VCaP (cell line): ENCODE data around the gene PPP5C.

Experiments
- H3K27ac ChIP-seq: fragments of 450-650 bp; 2 replicates; pipeline ENCODE4 v1.5.1; 2017
- TF ChIP-seq, protein P1 (sequence below): fragments of 450-650 bp; conservative IDR thresholded peaks from 2 replicates; pipeline ENCODE4 v1.5.1; 2017; ENCODE audit warnings: mild to moderate bottlenecking, moderate library complexity

The PPP5C gene

GRCh38 chr19:46381756-46382345 lies 35.0 kb downstream of the PPP5C start:
- H3K27ac ChIP-seq, result no peak overlapping the region
- TF ChIP-seq, protein P1, sequence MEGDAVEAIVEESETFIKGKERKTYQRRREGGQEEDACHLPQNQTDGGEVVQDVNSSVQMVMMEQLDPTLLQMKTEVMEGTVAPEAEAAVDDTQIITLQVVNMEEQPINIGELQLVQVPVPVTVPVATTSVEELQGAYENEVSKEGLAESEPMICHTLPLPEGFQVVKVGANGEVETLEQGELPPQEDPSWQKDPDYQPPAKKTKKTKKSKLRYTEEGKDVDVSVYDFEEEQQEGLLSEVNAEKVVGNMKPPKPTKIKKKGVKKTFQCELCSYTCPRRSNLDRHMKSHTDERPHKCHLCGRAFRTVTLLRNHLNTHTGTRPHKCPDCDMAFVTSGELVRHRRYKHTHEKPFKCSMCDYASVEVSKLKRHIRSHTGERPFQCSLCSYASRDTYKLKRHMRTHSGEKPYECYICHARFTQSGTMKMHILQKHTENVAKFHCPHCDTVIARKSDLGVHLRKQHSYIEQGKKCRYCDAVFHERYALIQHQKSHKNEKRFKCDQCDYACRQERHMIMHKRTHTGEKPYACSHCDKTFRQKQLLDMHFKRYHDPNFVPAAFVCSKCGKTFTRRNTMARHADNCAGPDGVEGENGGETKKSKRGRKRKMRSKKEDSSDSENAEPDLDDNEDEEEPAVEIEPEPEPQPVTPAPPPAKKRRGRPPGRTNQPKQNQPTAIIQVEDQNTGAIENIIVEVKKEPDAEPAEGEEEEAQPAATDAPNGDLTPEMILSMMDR, result no peak

DNA sequence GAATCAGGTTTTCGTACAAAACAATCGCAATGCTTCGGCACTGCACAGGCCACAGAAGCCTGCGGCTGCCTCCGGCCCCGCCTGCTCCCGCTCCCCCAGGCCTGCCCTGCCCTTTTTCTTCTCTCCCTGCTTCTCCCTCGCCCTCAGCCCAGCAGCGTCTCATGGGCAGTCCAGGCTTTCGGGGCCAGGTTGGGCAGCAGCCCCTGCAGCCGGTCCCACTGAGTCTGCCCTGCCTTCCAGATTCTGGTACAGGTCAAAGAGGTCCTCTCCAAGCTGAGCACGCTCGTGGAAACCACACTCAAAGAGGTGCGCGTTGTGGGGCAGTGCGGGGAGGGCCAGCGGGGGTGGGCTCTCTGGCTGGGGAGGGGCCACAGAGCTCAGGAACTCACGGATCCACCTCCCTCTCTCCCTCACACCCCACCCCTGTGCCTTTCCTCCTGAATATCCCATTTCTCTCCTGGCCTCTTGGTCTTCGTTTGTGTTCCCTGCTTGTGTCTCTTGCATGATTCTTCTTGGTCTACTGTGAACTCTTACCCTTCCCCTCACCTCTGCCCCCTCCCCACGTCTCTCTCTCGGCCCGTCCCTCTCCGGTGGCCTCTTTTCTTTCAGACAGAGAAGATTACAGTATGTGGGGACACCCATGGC lies 36.4 kb downstream of the PPP5C start:
- TF ChIP-seq, protein P1, result no peak
- H3K27ac ChIP-seq, result no peak overlapping the region

DNA sequence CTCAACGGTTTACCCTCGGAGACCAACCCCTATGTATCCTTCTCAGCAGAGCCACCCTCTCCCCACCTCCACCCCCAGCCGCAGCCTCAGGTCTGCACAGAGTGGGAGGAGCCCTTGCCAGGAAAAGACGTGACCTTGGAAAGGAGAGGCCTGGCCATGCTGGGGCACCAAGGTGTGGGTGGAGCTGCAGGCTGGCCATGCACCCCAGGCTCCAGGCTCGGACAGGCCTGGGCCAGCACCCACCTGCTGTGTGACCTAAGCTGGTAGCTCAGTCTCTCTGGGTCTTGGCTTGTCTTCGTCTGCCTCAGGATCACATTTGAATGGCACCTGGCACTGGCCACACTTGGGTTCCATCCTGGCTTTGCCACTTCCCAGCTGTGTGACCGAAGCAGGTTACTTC lies 37.0 kb downstream of the PPP5C start:
- TF ChIP-seq, protein P1, result no peak
- H3K27ac ChIP-seq, result no peak overlapping the region

DNA sequence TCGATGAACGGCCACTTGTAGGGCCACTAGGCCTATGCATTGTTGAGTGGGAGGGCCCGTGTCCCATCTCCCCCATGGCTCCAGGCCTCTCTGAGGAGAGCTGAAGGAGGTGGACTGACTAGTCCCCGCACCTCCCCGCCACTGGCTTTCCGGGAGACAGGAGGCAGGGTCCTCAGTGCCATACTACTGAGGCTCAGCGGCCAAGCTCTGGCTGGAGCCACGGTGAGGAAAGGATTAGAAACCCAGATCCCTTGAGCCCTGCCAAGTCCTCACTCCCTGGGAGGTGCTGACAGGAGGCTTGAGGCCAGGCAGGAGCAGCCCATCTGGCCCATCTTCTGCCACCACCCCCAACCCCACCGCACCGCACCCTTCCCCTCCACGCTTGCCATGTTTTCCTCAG lies 37.5 kb downstream of the PPP5C start:
- TF ChIP-seq, protein P1, result no peak
- H3K27ac ChIP-seq, result no peak overlapping the region

- H3K27ac ChIP-seq, result no peak overlapping the region
Observed at GRCh38 chr19:46385636-46386035, 38.7 kb downstream of the PPP5C start.

GRCh38 chr19:46386151-46386550 lies 39.3 kb downstream of the PPP5C start:
- no peak overlapping the region for H3K27ac ChIP-seq
- TF ChIP-seq, protein P1, result no peak

More at GRCh38 chr19:46385636-46386035, 38.7 kb downstream of the PPP5C start:
- TF ChIP-seq, protein P1, result no peak

- TF ChIP-seq, protein P1, result no peak
- H3K27ac ChIP-seq, result no peak overlapping the region
Observed at GRCh38 chr19:46386996-46387712, 40.3 kb downstream of the PPP5C start.
